ENCODE measurements around the gene FIS1.
"Not testable (repeated sequence)": the region's sequence is repeated elsewhere in the genome, so short reads cannot be mapped to it uniquely, and the experiment has no call there.

FIS1 gene

GRCh38 chr7:101218236-101219125, 26.4 kb downstream of the FIS1 start:
- no peak for TF ChIP-seq JUND (IDR thresholded peaks at IDR 0.05; ENCODE audit: low read depth)
- DNase-seq (ENCODE audit: low read depth in 1 of 2, low spot score in 1 of 2): no peak
- in situ Hi-C loops (cut with HindIII; ENCODE audit: low pct_unique_long_range_greater_than_20kb, low sequenced_read_pairs): no loop called here

GRCh38 chr7:101217388-101218235, 27.3 kb downstream of the FIS1 start, which contains the start of the genes PLOD3 and ZNHIT1:
Gene PLOD3 (minus strand): TSS chr7:101217581. CDS start chr7:101217274, 307 bp downstream.
Gene ZNHIT1 (plus strand): TSS chr7:101218165. CDS start chr7:101218196, 31 bp downstream.
- DNase-seq (ENCODE audit: low read depth in 1 of 2, low spot score in 1 of 2): peak; percentile 97
- no peak for TF ChIP-seq JUND (IDR thresholded peaks at IDR 0.05; ENCODE audit: low read depth)
- in situ Hi-C loops (cut with HindIII; ENCODE audit: low pct_unique_long_range_greater_than_20kb, low sequenced_read_pairs): no loop called here

DNA sequence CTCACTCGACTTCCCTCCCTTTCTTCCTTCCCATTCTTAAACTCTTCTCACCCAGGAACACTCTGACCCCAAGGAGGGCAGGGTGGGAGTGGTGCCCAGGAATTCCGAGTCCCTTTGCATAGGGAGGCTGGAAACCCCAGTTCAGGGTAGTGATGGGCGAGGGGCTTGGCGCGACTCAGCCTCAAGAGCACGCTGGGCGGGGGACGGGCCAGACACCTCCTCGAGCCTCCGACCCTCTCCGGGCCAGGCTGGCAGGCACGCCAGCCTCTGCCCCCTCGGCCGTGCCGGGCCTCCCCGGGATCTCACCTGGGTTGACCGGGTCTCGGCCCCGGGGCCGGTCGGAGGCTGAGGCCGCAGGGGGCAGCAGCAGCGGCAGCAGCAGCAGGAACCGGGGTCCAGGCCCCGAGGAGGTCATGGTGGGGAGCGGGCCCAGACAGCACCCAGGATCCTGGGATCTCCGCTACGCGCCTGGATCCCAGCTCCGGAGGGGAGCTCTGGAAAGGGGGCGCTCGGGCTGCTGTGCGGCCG, 28.0 kb downstream of the FIS1 start:
- DNase-seq (ENCODE audit: low read depth in 1 of 2, low spot score in 1 of 2): no peak
- TF ChIP-seq JUND (IDR thresholded peaks at IDR 0.05; ENCODE audit: low read depth): no peak
- in situ Hi-C loops (cut with HindIII; ENCODE audit: low pct_unique_long_range_greater_than_20kb, low sequenced_read_pairs): no loop called here

DNA sequence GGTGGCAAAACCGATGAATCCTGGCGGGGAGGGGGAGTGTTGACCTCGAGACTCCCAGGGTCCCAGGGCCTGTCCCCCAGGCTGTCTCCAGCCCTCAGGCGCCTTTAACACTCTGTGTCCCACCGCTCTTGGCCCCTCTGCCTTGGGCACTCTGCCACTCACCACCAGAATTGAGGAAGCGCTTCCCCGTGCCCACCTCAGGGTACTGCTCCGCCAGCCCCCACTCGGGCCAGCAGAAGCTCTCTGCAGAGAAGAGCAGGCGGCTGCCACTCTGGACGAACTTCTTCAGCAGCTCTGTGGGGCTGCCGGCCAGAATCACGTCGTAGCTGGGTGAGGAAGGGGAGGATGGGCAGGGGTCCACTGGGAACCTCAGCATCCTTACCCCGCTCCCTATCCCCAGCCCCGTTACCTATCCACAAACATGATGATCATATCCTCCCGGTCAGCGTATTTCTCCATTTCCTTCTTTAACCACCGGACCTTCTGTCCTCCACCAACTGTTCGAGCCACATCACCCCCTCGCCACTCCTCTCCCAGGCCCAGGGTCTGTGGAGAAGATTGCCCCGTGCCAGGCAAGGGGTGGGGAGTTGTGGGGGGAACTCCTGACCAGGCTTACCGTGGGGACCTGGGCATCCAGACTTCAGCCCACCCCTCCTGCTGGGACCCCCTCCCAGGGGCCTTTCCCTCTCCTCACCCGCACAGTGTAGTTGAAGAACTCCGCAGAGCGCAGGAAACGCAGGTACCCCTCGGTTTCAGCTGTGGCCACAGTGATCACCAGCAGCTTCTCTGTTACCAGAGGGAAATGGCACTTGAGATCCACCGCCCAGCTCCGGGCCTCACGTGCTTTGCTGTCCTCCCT, 28.7 kb downstream of the FIS1 start:
- peak in 1 of 2 experiments; percentile 9 for DNase-seq (ENCODE audit: low read depth in 1 of 2, low spot score in 1 of 2)
- no peak for TF ChIP-seq JUND (IDR thresholded peaks at IDR 0.05; ENCODE audit: low read depth)
- in situ Hi-C loops (cut with HindIII; ENCODE audit: low pct_unique_long_range_greater_than_20kb, low sequenced_read_pairs): no loop called here

- in situ Hi-C loops (cut with HindIII; ENCODE audit: low pct_unique_long_range_greater_than_20kb, low sequenced_read_pairs): no loop called here
Measured at GRCh38 chr7:101212014-101212413, 32.9 kb downstream of the FIS1 start.

DNA sequence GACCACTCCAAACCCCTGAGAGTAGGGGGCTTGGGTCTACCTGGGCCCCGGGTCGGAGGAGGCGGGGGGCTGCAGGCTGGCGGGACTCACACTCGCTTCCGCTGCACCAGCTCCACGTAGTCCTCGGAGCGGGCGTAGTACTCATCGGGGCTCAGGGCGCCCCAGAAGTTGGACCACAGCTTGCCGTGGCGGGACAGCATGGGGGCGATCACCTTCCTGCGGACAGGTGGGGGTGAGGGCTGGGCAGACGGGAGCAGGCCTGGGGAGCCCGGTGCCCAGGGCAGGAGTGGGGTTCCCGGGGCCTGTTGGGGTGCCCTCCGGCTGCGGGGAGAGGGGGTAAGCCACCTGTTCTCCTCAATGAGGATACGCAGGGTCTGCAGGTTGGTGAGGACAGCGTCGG, 33.4 kb downstream of the FIS1 start:
- in situ Hi-C loops (cut with HindIII; ENCODE audit: low pct_unique_long_range_greater_than_20kb, low sequenced_read_pairs): no loop called here
- TF ChIP-seq JUND (IDR thresholded peaks at IDR 0.05; ENCODE audit: low read depth): no peak
- DNase-seq (ENCODE audit: low read depth in 1 of 2, low spot score in 1 of 2): no peak

More at GRCh38 chr7:101212014-101212413, 32.9 kb downstream of the FIS1 start:
- no peak for DNase-seq (ENCODE audit: low read depth in 1 of 2, low spot score in 1 of 2)
- no peak for TF ChIP-seq JUND (IDR thresholded peaks at IDR 0.05; ENCODE audit: low read depth)

- no peak for TF ChIP-seq JUND (IDR thresholded peaks at IDR 0.05; ENCODE audit: low read depth)
- no peak for DNase-seq (ENCODE audit: low read depth in 1 of 2, low spot score in 1 of 2)
- in situ Hi-C loops (cut with HindIII; ENCODE audit: low pct_unique_long_range_greater_than_20kb, low sequenced_read_pairs): no loop called here
Measured at GRCh38 chr7:101210143-101210542, 34.7 kb downstream of the FIS1 start.

GRCh38 chr7:101208794-101209193, 36.1 kb downstream of the FIS1 start:
- no peak for DNase-seq (ENCODE audit: low read depth in 1 of 2, low spot score in 1 of 2)
- TF ChIP-seq JUND (IDR thresholded peaks at IDR 0.05; ENCODE audit: low read depth): no peak
- in situ Hi-C loops (cut with HindIII; ENCODE audit: low pct_unique_long_range_greater_than_20kb, low sequenced_read_pairs): no loop called here

- in situ Hi-C loops (cut with HindIII; ENCODE audit: low pct_unique_long_range_greater_than_20kb, low sequenced_read_pairs): no loop called here
- no peak for DNase-seq (ENCODE audit: low read depth in 1 of 2, low spot score in 1 of 2)
- no peak for TF ChIP-seq JUND (IDR thresholded peaks at IDR 0.05; ENCODE audit: low read depth)
Measured at GRCh38 chr7:101207459-101207858, 37.4 kb downstream of the FIS1 start.

DNA sequence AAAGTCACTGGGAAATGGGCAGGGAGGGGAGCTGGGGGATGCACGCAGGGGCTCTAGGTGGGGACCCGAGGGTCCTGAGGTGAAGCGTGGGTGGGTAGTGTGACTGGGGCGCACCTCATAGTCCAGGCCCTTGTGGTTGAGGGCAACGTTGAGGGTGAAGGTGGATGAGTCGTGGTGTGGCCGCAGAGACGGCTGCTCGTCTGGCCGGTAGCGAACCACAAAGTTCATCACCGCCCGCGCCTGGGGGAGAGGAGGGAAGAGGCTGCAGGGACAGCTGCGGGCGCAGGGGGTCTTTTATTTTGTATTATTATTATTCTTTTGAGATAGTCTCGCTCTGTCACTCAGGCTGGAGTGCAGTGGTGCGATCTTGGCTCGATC, 38.2 kb downstream of the FIS1 start:
- in situ Hi-C loops (cut with HindIII; ENCODE audit: low pct_unique_long_range_greater_than_20kb, low sequenced_read_pairs): no loop called here
- DNase-seq (ENCODE audit: low read depth in 1 of 2, low spot score in 1 of 2): no peak
- no peak for TF ChIP-seq JUND (IDR thresholded peaks at IDR 0.05; ENCODE audit: low read depth)

DNA sequence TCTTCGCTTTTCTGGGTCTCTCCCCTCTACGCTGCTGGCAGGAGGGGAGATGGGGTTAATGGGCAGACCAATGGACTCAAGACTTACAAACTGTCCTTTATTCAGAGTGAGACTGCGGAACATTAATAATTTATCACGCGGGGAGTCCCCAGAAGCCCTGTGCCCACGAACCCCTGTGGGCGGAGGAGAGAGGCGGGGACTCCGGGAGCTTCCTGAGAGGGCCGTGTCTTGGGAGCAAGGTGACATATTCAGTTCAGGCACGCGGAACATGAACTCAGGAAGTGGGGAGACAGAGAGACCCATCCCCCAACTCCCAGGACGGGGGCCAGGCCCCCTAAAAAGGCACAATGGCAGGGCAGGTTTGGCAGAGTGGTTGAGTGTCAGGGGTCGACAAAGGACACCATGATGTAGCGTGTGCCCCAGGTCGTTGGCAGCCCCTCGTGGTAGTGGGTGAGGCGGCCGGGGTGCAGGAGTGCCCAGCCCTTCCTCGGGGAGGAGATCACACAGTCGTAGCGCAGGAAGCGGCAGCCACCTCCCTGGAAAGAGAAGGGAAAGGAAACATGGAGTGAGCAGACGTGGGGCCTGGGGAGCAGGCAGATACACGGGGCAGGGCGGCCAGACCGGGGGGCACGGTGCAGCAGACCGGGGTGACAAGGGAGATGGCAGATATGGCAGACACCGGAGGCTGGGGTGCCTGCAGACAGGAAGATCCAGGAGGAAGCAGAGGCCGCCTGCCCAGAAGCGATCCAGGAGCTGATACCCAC, 38.8 kb downstream of the FIS1 start:
- in situ Hi-C loops (cut with HindIII; ENCODE audit: low pct_unique_long_range_greater_than_20kb, low sequenced_read_pairs): no loop called here
- DNase-seq (ENCODE audit: low read depth in 1 of 2, low spot score in 1 of 2): no peak
- no peak for TF ChIP-seq JUND (IDR thresholded peaks at IDR 0.05; ENCODE audit: low read depth)

- in situ Hi-C loops (cut with HindIII; ENCODE audit: low pct_unique_long_range_greater_than_20kb, low sequenced_read_pairs); DNase-seq (ENCODE audit: low read depth in 1 of 2, low spot score in 1 of 2): not testable (repeated sequence)
Measured at GRCh38 chr7:101203740-101204738, 40.8 kb downstream of the FIS1 start.

Measured in T47D (cell line).